Measurements from ENCODE around the gene SNRPD1. TPM values are rescaled to one million over a fixed set of nuclear protein-coding genes. Genes with fewer than 3 reads are reported as not detected.
"Not testable (repeated sequence)": the region's sequence is repeated elsewhere in the genome, so short reads cannot be mapped to it uniquely, and the experiment has no call there.

Gene SNRPD1
- total RNA-seq, 1 donor from 2014 or later = 128 TPM

GRCh38 chr18:21584391-21584790, 27.7 kb upstream of the SNRPD1 start:
- no peaks in the 10 kb centered on the region for H3K27me3 Mint-ChIP-seq (ENCODE audit: insufficient read depth, low read depth)
- H3K4me2 ChIP-seq = no peak overlapping the region
- H3K36me3 Mint-ChIP-seq = peaks cover 15% of the 10 kb centered on the region
- peaks cover 71% of the 10 kb centered on the region for H3K79me2 ChIP-seq (ENCODE audit: low read depth)
- no peak for DNase-seq (ENCODE audit: low spot score)
- H3K9me3 ChIP-seq (ENCODE audit: low read depth) = no peaks in the 10 kb centered on the region
- H3K27me3 ChIP-seq = no peaks in the 10 kb centered on the region
- H3K4me1 Mint-ChIP-seq = no peaks in the 10 kb centered on the region
- H3K9me3 Mint-ChIP-seq = peaks cover 11% of the 10 kb centered on the region
- peaks cover 18% of the 10 kb centered on the region for H4K20me1 ChIP-seq (ENCODE audit: low read depth)
- no peak overlapping the region for H3K27ac Mint-ChIP-seq
- no peaks in the 10 kb centered on the region for H3F3A ChIP-seq (ENCODE audit: low read depth)
- no peak overlapping the region for H3K9ac ChIP-seq
- no peak overlapping the region for H3K4me3 Mint-ChIP-seq
- no peaks in the 10 kb centered on the region for H3K36me3 ChIP-seq
- H2AFZ ChIP-seq (replicated peaks) = no peak overlapping the region
- TF ChIP-seq EZH2phosphoT487 (IDR thresholded peaks at IDR 0.05) (no peak), EZH2 (IDR thresholded peaks at IDR 0.05) (no peak), CTCF (IDR thresholded peaks at IDR 0.05) (no peak)
- H3K27ac ChIP-seq = no peak overlapping the region
- no peaks in the 10 kb centered on the region for H3K4me1 ChIP-seq
- no peak overlapping the region for H3K4me3 ChIP-seq

- H3F3A ChIP-seq (ENCODE audit: low read depth); H3K9me3 ChIP-seq (ENCODE audit: low read depth); DNase-seq (ENCODE audit: low spot score); H2AFZ ChIP-seq (replicated peaks); H3K4me3 Mint-ChIP-seq; H3K27me3 ChIP-seq; H3K27ac ChIP-seq; H3K27ac Mint-ChIP-seq; H3K4me3 ChIP-seq; H4K20me1 ChIP-seq (ENCODE audit: low read depth); H3K36me3 ChIP-seq; H3K4me1 Mint-ChIP-seq; H3K27me3 Mint-ChIP-seq (ENCODE audit: insufficient read depth, low read depth); H3K4me2 ChIP-seq; H3K9ac ChIP-seq; H3K4me1 ChIP-seq: not testable (repeated sequence)
- Mint-ChIP-seq H3K36me3 (peaks cover 31% of the 10 kb centered on the region), H3K9me3 (peaks cover 41% of the 10 kb centered on the region)
- H3K79me2 ChIP-seq (ENCODE audit: low read depth) = peaks cover 81% of the 10 kb centered on the region
Observed at GRCh38 chr18:21592361-21592760, 19.8 kb upstream of the SNRPD1 start.

GRCh38 chr18:21593540-21594257, 18.4 kb upstream of the SNRPD1 start:
- H3K36me3 ChIP-seq = no peaks in the 10 kb centered on the region
- Mint-ChIP-seq H3K4me1 (peaks cover 4% of the 10 kb centered on the region), H3K27me3 (ENCODE audit: insufficient read depth, low read depth) (peaks cover 2% of the 10 kb centered on the region), H3K4me3 (no peak overlapping the region), H3K36me3 (peaks cover 28% of the 10 kb centered on the region), H3K9me3 (peaks cover 33% of the 10 kb centered on the region), H3K27ac (no peak overlapping the region)
- no peaks in the 10 kb centered on the region for H3K9me3 ChIP-seq (ENCODE audit: low read depth)
- H2AFZ ChIP-seq (replicated peaks) = no peak overlapping the region
- H3K79me2 ChIP-seq (ENCODE audit: low read depth) = peaks cover 81% of the 10 kb centered on the region
- peaks cover under 1% of the 10 kb centered on the region for H3F3A ChIP-seq (ENCODE audit: low read depth)
- DNase-seq (ENCODE audit: low spot score) = no peak
- H3K27ac ChIP-seq = no peak overlapping the region
- peaks cover 2% of the 10 kb centered on the region for H3K4me1 ChIP-seq
- TF ChIP-seq EZH2 (IDR thresholded peaks at IDR 0.05) (no peak), EZH2phosphoT487 (IDR thresholded peaks at IDR 0.05) (no peak), CTCF (IDR thresholded peaks at IDR 0.05) (no peak)
- no peaks in the 10 kb centered on the region for H3K27me3 ChIP-seq
- no peak overlapping the region for H3K4me2 ChIP-seq
- H3K4me3 ChIP-seq = no peak overlapping the region
- peaks cover 3% of the 10 kb centered on the region for H4K20me1 ChIP-seq (ENCODE audit: low read depth)
- H3K9ac ChIP-seq = no peak overlapping the region

GRCh38 chr18:21597620-21598019, 14.5 kb upstream of the SNRPD1 start:
- Histone ChIP-seq H3K9me3 (ENCODE audit: low read depth) (no peaks in the 10 kb centered on the region), H3K9ac (no peak overlapping the region), H3K4me3 (no peak overlapping the region), H4K20me1 (ENCODE audit: low read depth) (peaks cover 3% of the 10 kb centered on the region), H3K36me3 (no peaks in the 10 kb centered on the region), H2AFZ (replicated peaks) (no peak overlapping the region), H3K4me1 (peaks cover 7% of the 10 kb centered on the region), H3K4me2 (no peak overlapping the region), H3F3A (ENCODE audit: low read depth) (peaks cover 34% of the 10 kb centered on the region), H3K27me3 (no peaks in the 10 kb centered on the region), H3K27ac (no peak overlapping the region), H3K79me2 (ENCODE audit: low read depth) (peaks cover 66% of the 10 kb centered on the region)
- no peak for DNase-seq (ENCODE audit: low spot score)
- H3K4me1 Mint-ChIP-seq = peaks cover 16% of the 10 kb centered on the region
- TF ChIP-seq EZH2phosphoT487 (IDR thresholded peaks at IDR 0.05) (no peak), CTCF (IDR thresholded peaks at IDR 0.05) (no peak), EZH2 (IDR thresholded peaks at IDR 0.05) (no peak)
- peaks cover 5% of the 10 kb centered on the region for H3K27me3 Mint-ChIP-seq (ENCODE audit: insufficient read depth, low read depth)
- peaks cover 17% of the 10 kb centered on the region for H3K36me3 Mint-ChIP-seq
- no peak overlapping the region for H3K4me3 Mint-ChIP-seq
- H3K9me3 Mint-ChIP-seq = peaks cover 14% of the 10 kb centered on the region
- H3K27ac Mint-ChIP-seq = no peak overlapping the region
